Kidney (tissue), 14 donors: Measurements from ENCODE around the gene NRXN3. TPM values are rescaled to one million over a fixed set of nuclear protein-coding genes. Genes with fewer than 3 reads are reported as not detected.

Experiments
- DNase-seq, 5 donors: peaks; one replicate each; pipeline ENCODE4 v3.0.0-alpha.2; 2013 to 2020
- FAIRE-seq: peaks from 2 replicates; lab custom pipeline; 2012; peaks lifted over from hg19 to GRCh38; lab: Jason Lieb, UNC
- H3K27ac ChIP-seq, 2 donors: one replicate each; pipeline ENCODE4 v1.7.0; 2013; ENCODE audit warnings: low read depth in 2 of 2, low read length in 2 of 2, inconsistent platforms in 1 of 2
- H3K27me3 ChIP-seq: one replicate; pipeline ENCODE4 v1.7.1; 2013; ENCODE audit warnings: low read length, inconsistent platforms; ENCODE audit not compliant: control insufficient read depth, insufficient read depth
- H3K36me3 ChIP-seq, 3 donors: one replicate each; pipeline versions ENCODE4 v1.7.0 to v1.7.1; 2013; ENCODE audit warnings: low read length in 3 of 3, control low read depth in 1 of 3, inconsistent platforms in 1 of 3; ENCODE audit not compliant: insufficient read depth in 3 of 3, control insufficient read depth in 2 of 3
- H3K4me1 ChIP-seq, 3 donors: one replicate each; pipeline versions ENCODE4 v1.7.0 to v1.7.1; 2013; ENCODE audit warnings: low read length in 3 of 3, inconsistent platforms in 1 of 3, low read depth in 1 of 3; ENCODE audit not compliant: control insufficient read depth in 2 of 3, insufficient read depth in 2 of 3
- H3K4me3 ChIP-seq, 3 donors: one replicate each; pipeline versions ENCODE4 v1.7.0 to v1.8.1; 2013; ENCODE audit warnings: low read length in 3 of 3, control low read depth in 1 of 3, inconsistent platforms in 1 of 3
- H3K9ac ChIP-seq, 3 donors: one replicate each; pipeline versions ENCODE4 v1.7.0 to v1.7.1; 2013; ENCODE audit warnings: low read length in 3 of 3, control low read depth in 1 of 3, inconsistent platforms in 1 of 3
- H3K9me3 ChIP-seq, 3 donors: one replicate each; pipeline versions ENCODE4 v1.7.0 to v1.7.1; 2013; ENCODE audit warnings: low read length in 3 of 3, control low read depth in 1 of 3, inconsistent platforms in 1 of 3; ENCODE audit not compliant: control insufficient read depth in 2 of 3, insufficient read depth in 1 of 3
- CTCF ChIP-seq: IDR thresholded peaks from 3 replicates; pipeline ENCODE4 v1.5.1; 2012; ENCODE audit warnings: mild to moderate bottlenecking, moderate library complexity, borderline replicate concordance; ENCODE audit not compliant: insufficient read depth; ENCODE audit errors: extremely low read depth
- intact Hi-C: fragments of 100-400 bp; cut with DNase I; formaldehyde crosslinking; loops from one replicate; pipeline ENCODE4 v1.11.1; 2022
- polyA plus RNA-seq: library from polyadenylated mRNA; stranded (reverse); fragments of 350-450 nt; fragmentation: Illumina TruSeq; extraction: RNeasy Lipid Tissue Mini Kit (QIAGEN cat#74804); gene quantifications from one replicate; pipeline ENCODE4 v1.2.3, GENCODE V29; 2014; ENCODE audit warnings: low read depth, low replicate concordance; ENCODE audit not compliant: insufficient read depth
- total RNA-seq: library from RNA; stranded (reverse); fragmentation: NEBNext Ultra II Directional; extraction: Animal tissue kit (Norgen Biotek cat#: 25700); gene quantifications from one replicate; pipeline ENCODE4 v1.2.1, GENCODE V29; 2021
- donor health status: control.
- donor health status: control.
- donor health status: control.
- donor health status: control.
- donor health status: control.
- donor health status: DM: yes; HTN: yes; CAD: no.
- donor health status: Normal renal cell carcinoma (clear cell type).

The NRXN3 gene
- total and polyA plus RNA-seq, 2 donors from 2014 or later, result 1.5 to 2.4 TPM

DNA sequence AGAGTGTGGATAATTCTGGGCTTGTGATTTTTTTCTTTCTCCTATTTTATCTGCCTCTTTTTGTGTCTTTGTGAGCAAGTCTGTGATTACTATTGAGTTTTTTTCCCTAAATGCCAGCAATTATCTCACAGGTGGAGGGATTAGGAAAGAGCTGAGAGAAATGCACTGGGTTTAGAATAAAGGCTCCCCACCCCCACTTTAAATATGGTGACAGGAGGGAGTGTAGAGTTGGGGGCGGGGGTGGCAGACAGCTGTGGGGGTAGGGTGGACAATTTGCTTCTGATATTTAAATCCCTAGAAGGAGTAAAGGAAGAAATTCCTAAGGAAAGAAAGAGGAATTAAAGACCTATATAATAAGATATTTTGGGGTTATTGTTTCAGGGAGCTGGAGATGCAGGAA, 145.9 kb downstream of the NRXN3 start:
- Histone ChIP-seq H3K27me3 (no peaks in the 10 kb centered on the region), H3K9ac (no peak overlapping the region), H3K9me3 (no peaks in the 10 kb centered on the region), H3K36me3 (no peaks in the 10 kb centered on the region), H3K4me3 (no peak overlapping the region), H3K27ac (no peak overlapping the region), H3K4me1 (no peaks in the 10 kb centered on the region)
- intact Hi-C loops, result no loop called here
- TF ChIP-seq CTCF, result no peak
- DNase-seq (no peak), FAIRE-seq (no peak)

DNA sequence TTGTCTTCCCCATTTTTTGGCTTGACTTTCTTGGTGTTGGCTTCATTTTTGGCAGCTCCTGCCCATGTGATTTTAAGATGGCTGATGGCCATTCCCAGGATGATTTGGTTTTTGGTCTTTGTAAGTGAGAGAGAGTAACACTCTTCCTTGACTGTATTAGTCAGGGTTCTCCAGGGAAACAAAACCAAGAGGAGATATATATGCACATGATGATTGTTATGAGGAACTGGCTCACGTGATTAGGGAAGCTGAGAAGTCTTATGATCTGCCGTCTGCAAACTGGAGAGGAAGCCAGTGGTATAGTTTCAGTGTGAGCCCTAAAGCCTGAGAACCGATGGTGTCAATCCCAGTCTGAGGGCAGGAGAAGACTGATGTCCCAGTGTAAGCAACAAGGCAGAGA, 146.6 kb downstream of the NRXN3 start:
- Histone ChIP-seq H3K4me1 (no peaks in the 10 kb centered on the region), H3K9ac (no peak overlapping the region), H3K36me3 (no peaks in the 10 kb centered on the region), H3K27ac (no peak overlapping the region), H3K4me3 (no peak overlapping the region), H3K9me3 (no peaks in the 10 kb centered on the region), H3K27me3 (no peaks in the 10 kb centered on the region)
- intact Hi-C loops, result no loop called here
- FAIRE-seq (no peak), DNase-seq (no peak)
- TF ChIP-seq CTCF, result no peak

DNA sequence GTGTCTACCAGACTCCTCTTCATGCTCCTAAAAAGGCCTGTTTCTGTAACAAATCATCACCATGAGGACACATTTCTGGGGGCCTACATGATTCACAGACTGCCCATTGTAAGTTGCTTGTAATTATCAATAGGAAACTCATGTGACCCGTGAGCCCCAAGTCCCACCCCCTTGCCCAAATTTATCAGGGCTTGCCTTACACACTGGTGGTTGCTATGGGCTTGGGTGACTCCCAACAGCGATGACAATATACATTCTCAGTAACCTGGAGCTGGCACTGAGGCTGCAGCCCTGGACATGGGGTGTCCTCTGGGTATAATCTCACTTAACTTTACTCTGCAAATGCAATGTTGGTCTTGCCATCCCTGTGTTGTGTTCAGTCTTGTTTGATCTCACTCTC, 149.2 kb downstream of the NRXN3 start:
- H3K36me3 ChIP-seq, result no peaks in the 10 kb centered on the region
- no peak overlapping the region for H3K9ac ChIP-seq
- no peaks in the 10 kb centered on the region for H3K27me3 ChIP-seq
- FAIRE-seq (no peak), DNase-seq (no peak)
- no peaks in the 10 kb centered on the region for H3K9me3 ChIP-seq
- intact Hi-C loops, result no loop called here
- no peak overlapping the region for H3K27ac ChIP-seq
- no peaks in the 10 kb centered on the region for H3K4me1 ChIP-seq
- no peak overlapping the region for H3K4me3 ChIP-seq
- TF ChIP-seq CTCF, result no peak
